Lower leg skin (tissue), 3 donors: ENCODE data around the gene ALDH1A2.

Experiments
- POLR2A ChIP-seq, 2 donors: fragments of 450-650 bp; IDR thresholded peaks; one replicate each; pipeline ENCODE4 v1.6.1; 2016 to 2017; ENCODE audit warnings: antibody characterized with exemption in 2 of 2, mild to moderate bottlenecking in 1 of 2, moderate library complexity in 1 of 2
- TF ChIP-seq, protein P1 (sequence below), 3 donors: fragments of 450-650 bp; IDR thresholded peaks; one replicate each; pipeline ENCODE4 v1.5.1; 2016; ENCODE audit warnings: antibody characterized with exemption in 3 of 3, mild to moderate bottlenecking in 3 of 3, moderate library complexity in 2 of 3

DNA sequence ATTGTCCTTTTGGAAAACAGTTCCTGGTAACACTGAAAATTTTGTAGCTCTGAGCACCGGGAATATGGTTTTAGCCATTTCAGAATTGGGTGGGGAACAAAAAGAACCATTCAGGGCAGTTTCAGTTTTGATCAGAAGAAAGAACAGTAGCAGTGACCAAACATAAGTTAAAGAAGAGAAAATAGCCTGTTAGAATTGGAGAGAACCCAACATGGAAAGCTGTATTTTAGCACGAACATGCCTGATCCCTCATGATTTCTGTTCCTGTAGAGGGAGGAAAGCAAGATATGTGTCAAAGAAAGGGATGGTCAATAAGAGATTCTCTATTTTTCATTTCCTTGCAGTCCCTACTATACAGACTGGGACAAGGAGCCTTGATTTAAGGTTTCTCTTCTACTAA, 119.9 kb downstream of the ALDH1A2 start:
- TF ChIP-seq, protein P1, sequence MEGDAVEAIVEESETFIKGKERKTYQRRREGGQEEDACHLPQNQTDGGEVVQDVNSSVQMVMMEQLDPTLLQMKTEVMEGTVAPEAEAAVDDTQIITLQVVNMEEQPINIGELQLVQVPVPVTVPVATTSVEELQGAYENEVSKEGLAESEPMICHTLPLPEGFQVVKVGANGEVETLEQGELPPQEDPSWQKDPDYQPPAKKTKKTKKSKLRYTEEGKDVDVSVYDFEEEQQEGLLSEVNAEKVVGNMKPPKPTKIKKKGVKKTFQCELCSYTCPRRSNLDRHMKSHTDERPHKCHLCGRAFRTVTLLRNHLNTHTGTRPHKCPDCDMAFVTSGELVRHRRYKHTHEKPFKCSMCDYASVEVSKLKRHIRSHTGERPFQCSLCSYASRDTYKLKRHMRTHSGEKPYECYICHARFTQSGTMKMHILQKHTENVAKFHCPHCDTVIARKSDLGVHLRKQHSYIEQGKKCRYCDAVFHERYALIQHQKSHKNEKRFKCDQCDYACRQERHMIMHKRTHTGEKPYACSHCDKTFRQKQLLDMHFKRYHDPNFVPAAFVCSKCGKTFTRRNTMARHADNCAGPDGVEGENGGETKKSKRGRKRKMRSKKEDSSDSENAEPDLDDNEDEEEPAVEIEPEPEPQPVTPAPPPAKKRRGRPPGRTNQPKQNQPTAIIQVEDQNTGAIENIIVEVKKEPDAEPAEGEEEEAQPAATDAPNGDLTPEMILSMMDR (IDR thresholded peaks at IDR 0.05): no peak
- no peak for TF ChIP-seq POLR2A (IDR thresholded peaks at IDR 0.05)
